ENCODE results near the gene GHDC.

GRCh38 chr17:42243493-42243982, 49.2 kb upstream of the GHDC start:
- no peak for TF ChIP-seq EP300 (conservative IDR thresholded peaks at IDR 0.05; ENCODE audit: poor library complexity, severe bottlenecking)
- TF ChIP-seq CTCF (IDR thresholded peaks at IDR 0.05; ENCODE audit: poor library complexity, severe bottlenecking) = no peak

Data from neural cell (in vitro differentiated cells).